Measurements from ENCODE around the gene WDFY2.
A peak's percentile ranks its signal among the peaks of the same experiment; 100 is the strongest.
"Not testable (repeated sequence)": the region's sequence is repeated elsewhere in the genome, so short reads cannot be mapped to it uniquely, and the experiment has no call there.

Gene WDFY2

DNA sequence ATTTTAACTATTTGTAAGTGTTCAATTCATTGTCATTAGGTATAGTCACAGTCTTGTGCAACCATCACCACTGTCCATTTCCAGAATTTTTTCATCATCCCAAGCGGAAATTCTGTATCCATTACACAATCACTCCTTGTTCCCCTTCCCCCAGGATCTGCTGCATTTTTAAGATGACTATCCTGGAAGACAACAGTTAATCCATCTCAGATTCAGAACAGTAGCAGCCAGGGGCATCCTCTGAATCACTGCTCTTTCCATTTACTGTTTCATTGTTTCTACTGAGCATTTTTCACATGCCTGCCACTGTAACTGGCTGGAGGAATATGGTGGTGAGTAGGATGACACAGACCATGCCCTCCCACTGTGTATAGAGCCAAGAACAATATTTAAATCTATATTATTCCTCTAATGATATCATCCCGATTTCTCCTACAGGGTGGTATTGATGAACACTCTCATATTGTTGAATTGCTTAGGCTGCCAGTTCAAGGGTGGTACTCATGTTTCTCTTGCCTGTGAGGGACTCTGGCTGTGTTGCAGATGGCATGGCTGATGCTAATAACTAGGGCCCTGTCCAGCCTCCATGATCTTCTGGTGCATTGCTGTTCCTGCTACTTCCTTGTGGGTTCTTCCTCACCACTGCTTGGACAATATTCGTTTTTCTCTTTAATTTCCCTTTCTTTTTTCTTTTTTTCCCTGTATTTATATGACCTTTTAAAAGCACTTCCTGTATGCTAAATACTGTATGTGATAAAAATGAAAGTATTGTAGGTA lies 59.0 kb downstream of the WDFY2 start:
- Histone ChIP-seq H3K79me2 (ENCODE audit: control insufficient read depth, insufficient read depth, low read length, unreplicated experiment) (peaks cover 55% of the 10 kb centered on the region), H3K4me3 (ENCODE audit: low read depth, low read length) (peak overlapping the region; percentile 60), H3K27me3 (ENCODE audit: insufficient read depth, low read length) (no peaks in the 10 kb centered on the region), H3K27ac (ENCODE audit: low read depth, low read length) (peak overlapping the region; percentile 100), H3K36me3 (ENCODE audit: insufficient read depth, low read length) (no peaks in the 10 kb centered on the region), H2AFZ (ENCODE audit: low read length, unreplicated experiment) (no peak overlapping the region), H3K4me1 (ENCODE audit: control insufficient read depth, insufficient read depth, low read length, unreplicated experiment) (peaks cover 45% of the 10 kb centered on the region)

DNA sequence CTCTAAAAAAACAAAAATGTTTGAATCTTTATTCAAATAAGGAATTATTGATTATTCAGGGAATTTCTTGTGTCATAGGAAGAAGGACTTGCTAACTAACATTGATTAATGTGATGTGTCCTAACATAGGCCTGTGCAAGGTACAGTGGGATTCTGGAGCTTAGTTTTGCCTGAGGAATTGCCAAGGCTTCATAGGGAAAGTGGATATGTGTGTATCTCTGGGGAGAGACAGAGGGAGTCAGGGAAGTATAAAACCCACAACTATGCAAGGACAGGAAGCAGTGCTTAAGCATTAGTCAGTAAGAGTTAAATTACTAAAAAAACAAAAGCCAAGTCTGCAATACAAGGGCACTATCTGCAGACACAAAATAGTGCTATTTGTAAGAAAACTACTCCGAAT lies 59.6 kb downstream of the WDFY2 start:
- H3K4me1 ChIP-seq (ENCODE audit: control insufficient read depth, insufficient read depth, low read length, unreplicated experiment) = peaks cover 39% of the 10 kb centered on the region
- H2AFZ ChIP-seq (ENCODE audit: low read length, unreplicated experiment) = no peak overlapping the region
- H3K36me3 ChIP-seq (ENCODE audit: insufficient read depth, low read length) = no peaks in the 10 kb centered on the region
- no peaks in the 10 kb centered on the region for H3K27me3 ChIP-seq (ENCODE audit: insufficient read depth, low read length)
- H3K79me2 ChIP-seq (ENCODE audit: control insufficient read depth, insufficient read depth, low read length, unreplicated experiment) = peaks cover 53% of the 10 kb centered on the region
- peak overlapping the region; percentile 100 for H3K27ac ChIP-seq (ENCODE audit: low read depth, low read length)
- H3K4me3 ChIP-seq (ENCODE audit: low read depth, low read length) = peak overlapping the region; percentile 60

DNA sequence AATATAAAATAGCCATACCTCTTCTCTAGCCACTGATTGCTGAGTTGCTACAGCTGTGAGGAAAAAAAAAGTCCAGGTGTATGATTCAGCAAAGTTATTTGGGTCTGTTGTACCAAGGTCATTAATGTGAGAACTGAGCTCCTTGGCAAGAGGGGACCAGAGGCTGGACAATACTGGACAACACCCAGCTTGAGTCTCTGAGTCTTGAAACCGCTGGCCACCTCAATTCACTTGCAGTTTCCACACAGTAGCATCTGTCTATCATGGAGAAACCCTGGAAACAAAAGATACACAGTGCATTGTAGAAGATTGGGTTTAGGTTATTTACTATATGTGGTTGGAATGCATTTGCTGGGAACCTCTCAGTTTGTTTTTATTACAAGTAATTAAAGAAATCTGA lies 60.4 kb downstream of the WDFY2 start:
- Histone ChIP-seq H3K27ac (ENCODE audit: low read depth, low read length) (peak overlapping the region; percentile 100), H3K79me2 (ENCODE audit: control insufficient read depth, insufficient read depth, low read length, unreplicated experiment) (peaks cover 45% of the 10 kb centered on the region), H3K4me1 (ENCODE audit: control insufficient read depth, insufficient read depth, low read length, unreplicated experiment) (peaks cover 32% of the 10 kb centered on the region), H3K36me3 (ENCODE audit: insufficient read depth, low read length) (no peaks in the 10 kb centered on the region), H3K27me3 (ENCODE audit: insufficient read depth, low read length) (no peaks in the 10 kb centered on the region), H3K4me3 (ENCODE audit: low read depth, low read length) (peak overlapping the region; percentile 60), H2AFZ (ENCODE audit: low read length, unreplicated experiment) (no peak overlapping the region)

DNA sequence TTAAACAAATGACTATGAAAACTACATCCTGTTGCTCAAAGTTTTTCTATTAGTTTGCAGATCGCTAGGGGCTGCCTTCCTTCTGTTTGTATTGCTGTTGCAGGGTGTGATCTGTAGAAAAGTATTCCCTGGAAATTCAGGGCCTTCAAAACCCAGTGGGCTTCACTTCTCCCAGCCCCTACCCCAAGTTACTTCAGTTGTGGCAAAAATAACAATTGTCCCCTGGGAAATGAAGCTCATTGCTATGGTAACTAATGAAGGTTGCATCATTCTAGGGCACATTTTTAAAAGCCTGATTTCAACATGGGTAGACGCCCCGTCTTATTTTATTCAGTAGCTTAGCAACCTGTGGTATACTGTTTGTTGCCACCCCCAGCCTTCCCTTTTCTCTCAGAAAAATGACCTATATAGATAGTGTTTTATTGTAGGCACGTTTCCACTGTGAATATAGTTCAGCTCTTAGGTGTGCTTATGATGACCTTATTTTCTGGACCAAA lies 60.9 kb downstream of the WDFY2 start:
- no peak overlapping the region; the same call in 1 of the 2 replicates for H3K4me3 ChIP-seq (ENCODE audit: low read depth, low read length)
- no peak overlapping the region for H2AFZ ChIP-seq (ENCODE audit: low read length, unreplicated experiment)
- no peaks in the 10 kb centered on the region for H3K36me3 ChIP-seq (ENCODE audit: insufficient read depth, low read length)
- no peaks in the 10 kb centered on the region for H3K27me3 ChIP-seq (ENCODE audit: insufficient read depth, low read length)
- H3K27ac ChIP-seq (ENCODE audit: low read depth, low read length) = peak overlapping the region; percentile 100
- peaks cover 43% of the 10 kb centered on the region for H3K79me2 ChIP-seq (ENCODE audit: control insufficient read depth, insufficient read depth, low read length, unreplicated experiment)
- H3K4me1 ChIP-seq (ENCODE audit: control insufficient read depth, insufficient read depth, low read length, unreplicated experiment) = peaks cover 30% of the 10 kb centered on the region

DNA sequence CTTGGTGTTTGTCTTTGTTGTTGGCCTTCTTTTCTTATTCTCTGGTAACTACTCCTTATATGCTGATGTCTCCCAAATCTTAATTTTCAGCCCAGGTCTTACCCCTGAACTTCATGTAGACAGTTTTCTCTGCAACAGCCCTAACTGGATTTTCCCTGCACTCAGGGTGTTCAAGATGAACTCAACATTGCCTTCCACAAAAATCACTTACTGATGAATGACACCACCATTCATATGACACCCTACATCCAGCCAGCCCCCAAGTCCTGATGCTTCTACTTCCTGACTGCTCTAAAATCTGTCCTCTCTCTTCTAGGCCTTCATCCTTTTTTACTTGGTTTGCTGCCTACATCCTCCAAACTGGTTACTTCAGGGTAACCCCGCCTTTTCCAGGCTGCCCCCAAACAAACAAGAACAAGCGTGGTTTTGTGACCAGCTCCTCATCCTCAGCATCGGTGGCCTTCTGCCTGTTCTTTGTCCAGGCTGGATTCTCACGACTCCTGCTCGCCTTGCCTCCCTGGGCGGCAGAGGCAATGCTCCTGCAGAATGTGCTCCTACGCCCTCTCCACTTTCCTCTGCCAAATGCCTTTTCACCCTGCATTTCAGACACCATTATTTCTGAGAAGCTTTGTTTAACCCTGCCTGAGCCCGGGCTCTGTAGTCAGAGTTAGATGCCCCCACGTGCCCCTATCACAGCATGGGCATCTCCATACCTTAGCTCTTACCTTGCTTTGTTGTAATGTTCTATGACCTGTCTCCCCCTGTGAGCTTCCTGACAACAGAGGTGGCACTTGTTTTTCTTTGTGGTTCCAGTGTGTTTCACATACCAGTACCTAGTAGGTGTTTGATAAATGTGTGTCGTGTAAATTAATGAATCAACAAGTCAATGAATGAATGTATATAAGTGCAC lies 61.8 kb downstream of the WDFY2 start:
- Histone ChIP-seq H3K4me1 (ENCODE audit: control insufficient read depth, insufficient read depth, low read length, unreplicated experiment) (peaks cover 30% of the 10 kb centered on the region), H3K36me3 (ENCODE audit: insufficient read depth, low read length) (no peaks in the 10 kb centered on the region), H2AFZ (ENCODE audit: low read length, unreplicated experiment) (no peak overlapping the region), H3K27ac (ENCODE audit: low read depth, low read length) (peak overlapping the region; percentile 100), H3K27me3 (ENCODE audit: insufficient read depth, low read length) (no peaks in the 10 kb centered on the region), H3K4me3 (ENCODE audit: low read depth, low read length) (no peak overlapping the region), H3K79me2 (ENCODE audit: control insufficient read depth, insufficient read depth, low read length, unreplicated experiment) (peaks cover 40% of the 10 kb centered on the region)

DNA sequence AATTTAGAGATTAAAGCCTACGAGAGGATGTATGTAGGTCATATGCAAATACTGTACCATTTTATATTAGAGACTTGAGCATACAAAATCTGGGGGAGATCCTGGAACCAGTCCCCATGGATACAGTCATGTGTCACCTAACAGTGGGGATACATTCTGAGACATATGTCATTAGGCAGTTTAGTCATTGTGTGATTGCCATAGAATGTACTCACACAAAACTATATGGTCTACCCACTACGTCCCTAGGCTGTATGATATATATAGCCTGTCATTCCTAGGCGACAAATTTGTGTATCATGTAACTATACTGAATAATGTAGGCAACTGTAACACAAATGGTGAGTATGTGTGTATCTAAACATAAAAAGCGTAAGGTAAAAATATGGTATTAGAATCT lies 62.8 kb downstream of the WDFY2 start:
- Histone ChIP-seq H3K79me2 (ENCODE audit: control insufficient read depth, insufficient read depth, low read length, unreplicated experiment) (peaks cover 40% of the 10 kb centered on the region), H3K4me1 (ENCODE audit: control insufficient read depth, insufficient read depth, low read length, unreplicated experiment) (peaks cover 30% of the 10 kb centered on the region), H3K27me3 (ENCODE audit: insufficient read depth, low read length) (no peaks in the 10 kb centered on the region), H3K27ac (ENCODE audit: low read depth, low read length) (no peak overlapping the region), H3K36me3 (ENCODE audit: insufficient read depth, low read length) (no peaks in the 10 kb centered on the region), H3K4me3 (ENCODE audit: low read depth, low read length) (no peak overlapping the region), H2AFZ (ENCODE audit: low read length, unreplicated experiment) (no peak overlapping the region)

DNA sequence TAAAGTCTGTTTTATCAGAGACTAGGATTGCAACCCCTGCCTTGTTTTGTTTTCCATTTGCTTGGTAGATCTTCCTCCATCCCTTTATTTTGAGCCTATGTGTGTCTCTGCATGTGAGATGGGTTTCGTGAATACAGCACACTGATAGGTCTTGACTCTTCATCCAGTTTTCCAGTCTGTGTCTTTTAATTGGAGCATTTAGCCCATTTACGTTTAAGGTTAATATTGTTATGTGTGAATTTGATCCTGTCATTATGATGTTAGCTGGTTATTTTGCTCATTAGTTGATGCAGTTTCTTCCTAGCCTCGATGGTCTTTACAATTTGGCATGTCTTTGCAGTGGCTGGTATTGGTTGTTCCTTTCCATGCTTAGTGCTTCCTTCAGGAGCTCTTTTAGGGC lies 67.9 kb downstream of the WDFY2 start:
- not testable (repeated sequence) for H3K4me1 ChIP-seq (ENCODE audit: control insufficient read depth, insufficient read depth, low read length, unreplicated experiment); H3K27ac ChIP-seq (ENCODE audit: low read depth, low read length); H2AFZ ChIP-seq (ENCODE audit: low read length, unreplicated experiment); H3K4me3 ChIP-seq (ENCODE audit: low read depth, low read length); H3K27me3 ChIP-seq (ENCODE audit: insufficient read depth, low read length); H3K36me3 ChIP-seq (ENCODE audit: insufficient read depth, low read length)
- H3K79me2 ChIP-seq (ENCODE audit: control insufficient read depth, insufficient read depth, low read length, unreplicated experiment) = peaks cover 33% of the 10 kb centered on the region

DNA sequence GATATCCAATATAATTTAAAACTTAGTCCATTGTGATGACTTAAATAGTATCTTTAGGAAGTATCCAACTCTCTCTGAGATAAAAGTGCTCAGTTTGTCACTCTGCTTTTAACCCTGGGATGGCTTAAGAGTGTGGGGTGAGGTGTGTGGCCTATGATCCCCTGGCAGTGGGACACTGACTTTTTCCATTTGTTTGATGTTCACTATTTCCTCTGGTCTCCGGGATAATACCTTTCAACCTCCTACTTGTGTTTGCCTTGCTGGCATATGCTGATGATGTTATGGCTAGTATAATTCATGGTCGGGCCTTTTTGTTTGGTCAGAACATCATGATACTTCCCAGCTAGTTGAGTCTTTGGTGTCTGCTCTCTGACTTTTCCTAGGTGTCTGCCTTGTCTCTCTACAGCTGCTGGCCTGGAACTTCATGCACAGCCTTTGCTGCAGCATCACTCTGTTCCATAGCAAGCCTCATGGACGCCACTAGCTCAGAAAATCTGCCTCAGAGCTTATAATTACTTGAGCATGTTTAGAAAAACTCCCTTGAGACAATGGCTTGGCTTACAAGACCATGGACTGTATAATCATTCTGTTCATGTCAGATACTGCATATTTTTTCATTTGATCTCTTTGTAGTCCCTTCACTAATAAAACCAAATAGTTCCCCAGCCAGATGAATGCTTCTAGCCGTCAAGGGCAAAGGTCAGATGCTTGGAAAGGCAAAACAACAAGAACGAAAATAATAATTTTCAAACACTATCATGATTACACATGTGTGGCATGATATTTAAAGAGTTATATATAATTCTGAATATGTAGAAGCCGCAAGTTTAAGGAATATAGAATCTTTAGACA lies 75.2 kb downstream of the WDFY2 start:
- Histone ChIP-seq H3K79me2 (ENCODE audit: control insufficient read depth, insufficient read depth, low read length, unreplicated experiment) (peaks cover 46% of the 10 kb centered on the region), H3K4me1 (ENCODE audit: control insufficient read depth, insufficient read depth, low read length, unreplicated experiment) (peaks cover 8% of the 10 kb centered on the region), H3K4me3 (ENCODE audit: low read depth, low read length) (no peak overlapping the region), H3K27me3 (ENCODE audit: insufficient read depth, low read length) (no peaks in the 10 kb centered on the region), H3K27ac (ENCODE audit: low read depth, low read length) (no peak overlapping the region), H2AFZ (ENCODE audit: low read length, unreplicated experiment) (no peak overlapping the region), H3K36me3 (ENCODE audit: insufficient read depth, low read length) (peaks cover 20% of the 10 kb centered on the region; the same call in 1 of the 2 replicates)

DNA sequence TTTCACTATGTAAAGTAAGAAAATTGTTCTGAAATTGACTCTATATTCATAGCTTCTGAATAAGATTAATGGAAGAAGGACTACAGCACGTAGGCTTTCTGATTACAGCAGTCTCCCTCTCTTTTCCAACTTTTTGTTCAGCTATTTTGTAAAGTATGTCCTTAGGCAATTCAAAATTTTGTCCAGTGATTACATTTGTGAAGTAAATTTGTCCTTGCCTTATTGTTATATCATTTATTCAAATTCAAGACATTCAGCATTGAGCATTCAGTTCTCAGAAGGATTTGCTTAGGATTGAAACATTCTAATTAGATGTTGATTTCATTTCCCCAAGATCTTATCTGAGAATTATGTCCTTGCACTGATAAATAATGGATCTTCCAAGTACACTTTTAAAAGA lies 76.6 kb downstream of the WDFY2 start:
- Histone ChIP-seq H2AFZ (ENCODE audit: low read length, unreplicated experiment) (no peak overlapping the region), H3K4me3 (ENCODE audit: low read depth, low read length) (no peak overlapping the region), H3K4me1 (ENCODE audit: control insufficient read depth, insufficient read depth, low read length, unreplicated experiment) (peaks cover 9% of the 10 kb centered on the region), H3K27ac (ENCODE audit: low read depth, low read length) (no peak overlapping the region), H3K36me3 (ENCODE audit: insufficient read depth, low read length) (peaks cover 18% of the 10 kb centered on the region; the same call in 1 of the 2 replicates), H3K79me2 (ENCODE audit: control insufficient read depth, insufficient read depth, low read length, unreplicated experiment) (peaks cover 41% of the 10 kb centered on the region), H3K27me3 (ENCODE audit: insufficient read depth, low read length) (no peaks in the 10 kb centered on the region)
